ENCODE measurements around the gene ABLIM1.

DNA sequence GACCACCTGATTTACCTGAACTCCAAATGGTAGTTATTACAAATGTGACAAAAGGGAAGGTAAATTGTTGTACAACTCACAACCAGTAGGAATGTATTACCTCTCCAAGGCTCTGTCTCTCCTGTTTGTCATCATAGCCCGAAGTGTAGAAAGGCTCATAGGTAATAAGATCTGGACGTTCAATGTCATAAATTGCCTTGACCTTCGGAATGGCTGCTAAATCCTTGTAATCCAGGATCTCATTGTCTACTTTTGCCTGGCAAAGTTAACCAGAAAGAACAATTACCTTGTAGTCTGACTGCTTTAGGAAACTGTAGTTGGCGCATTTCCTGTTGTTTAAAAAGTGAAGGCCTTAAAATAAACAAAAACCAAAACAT is 185.2 kb downstream of the ABLIM1 start:
- TF ChIP-seq POLR2A (IDR thresholded peaks at IDR 0.05) = no peak
- TF ChIP-seq, protein P1, sequence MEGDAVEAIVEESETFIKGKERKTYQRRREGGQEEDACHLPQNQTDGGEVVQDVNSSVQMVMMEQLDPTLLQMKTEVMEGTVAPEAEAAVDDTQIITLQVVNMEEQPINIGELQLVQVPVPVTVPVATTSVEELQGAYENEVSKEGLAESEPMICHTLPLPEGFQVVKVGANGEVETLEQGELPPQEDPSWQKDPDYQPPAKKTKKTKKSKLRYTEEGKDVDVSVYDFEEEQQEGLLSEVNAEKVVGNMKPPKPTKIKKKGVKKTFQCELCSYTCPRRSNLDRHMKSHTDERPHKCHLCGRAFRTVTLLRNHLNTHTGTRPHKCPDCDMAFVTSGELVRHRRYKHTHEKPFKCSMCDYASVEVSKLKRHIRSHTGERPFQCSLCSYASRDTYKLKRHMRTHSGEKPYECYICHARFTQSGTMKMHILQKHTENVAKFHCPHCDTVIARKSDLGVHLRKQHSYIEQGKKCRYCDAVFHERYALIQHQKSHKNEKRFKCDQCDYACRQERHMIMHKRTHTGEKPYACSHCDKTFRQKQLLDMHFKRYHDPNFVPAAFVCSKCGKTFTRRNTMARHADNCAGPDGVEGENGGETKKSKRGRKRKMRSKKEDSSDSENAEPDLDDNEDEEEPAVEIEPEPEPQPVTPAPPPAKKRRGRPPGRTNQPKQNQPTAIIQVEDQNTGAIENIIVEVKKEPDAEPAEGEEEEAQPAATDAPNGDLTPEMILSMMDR (IDR thresholded peaks at IDR 0.05) = no peak

Data from testis (tissue), 2 donors.